Anterior cingulate cortex (tissue), 58 donors: ENCODE measurements around the gene CHST15.
"Not testable (repeated sequence)": the region's sequence is repeated elsewhere in the genome, so short reads cannot be mapped to it uniquely, and the experiment has no call there.

Experiments used
- DNase-seq, 58 donors: peaks; one replicate each; lab custom pipeline; 2025; lab: John Stamatoyannopoulos, UW

Gene CHST15

GRCh38 chr10:124034576-124035305 is 58.7 kb downstream of the CHST15 start:
- DNase-seq = not testable (repeated sequence)

GRCh38 chr10:124033887-124034218 is 59.5 kb downstream of the CHST15 start:
- no peak for DNase-seq

GRCh38 chr10:124032971-124033886 is 60.2 kb downstream of the CHST15 start:
- DNase-seq = no peak

GRCh38 chr10:124032087-124032935 is 61.1 kb downstream of the CHST15 start:
- no peak for DNase-seq

- no peak for DNase-seq
Measured at GRCh38 chr10:124030492-124031110, 62.8 kb downstream of the CHST15 start.

GRCh38 chr10:124030061-124030460 is 63.3 kb downstream of the CHST15 start:
- no peak for DNase-seq

- DNase-seq = no peak
Measured at GRCh38 chr10:124029559-124029958, 63.8 kb downstream of the CHST15 start.

GRCh38 chr10:124028700-124029480 is 64.5 kb downstream of the CHST15 start:
- no peak for DNase-seq

- no peak for DNase-seq
Measured at GRCh38 chr10:124027651-124028050, 65.7 kb downstream of the CHST15 start.

- DNase-seq = peak in 1 of 58 donors; percentile 23
Measured at GRCh38 chr10:124027031-124027611, 66.3 kb downstream of the CHST15 start.

- no peak for DNase-seq
Measured at GRCh38 chr10:124026589-124026939, 66.8 kb downstream of the CHST15 start.

- no peak for DNase-seq
Measured at GRCh38 chr10:124025660-124026588, 67.5 kb downstream of the CHST15 start.

- DNase-seq = no peak
Measured at GRCh38 chr10:124025152-124025551, 68.2 kb downstream of the CHST15 start.

- DNase-seq = no peak
Measured at GRCh38 chr10:124022066-124022465, 71.3 kb downstream of the CHST15 start.

GRCh38 chr10:124020981-124021815 is 72.2 kb downstream of the CHST15 start:
- DNase-seq = peak in 15 of 58 donors; percentile 10 to 42 (median 24)

GRCh38 chr10:124019886-124020797 is 73.3 kb downstream of the CHST15 start:
- no peak for DNase-seq
